Transverse colon (tissue), 4 donors: ENCODE data around the gene TRPC6. TPM values are rescaled to one million over a fixed set of nuclear protein-coding genes. Genes with fewer than 3 reads are reported as not detected.

Experiments used
- DNase-seq: peaks from one replicate; pipeline ENCODE4 v3.0.0-alpha.2; 2019
- H3K27ac ChIP-seq, 4 donors: fragments of 200-600 bp; sonication (generic); 2 replicates each; pipeline ENCODE4 v1.5.1; 2016 to 2018; ENCODE audit warnings: inconsistent platforms in 4 of 4
- H3K27me3 ChIP-seq: fragments of 200-600 bp; sonication (generic); 2 replicates; pipeline ENCODE4 v1.5.1; 2017; ENCODE audit warnings: inconsistent platforms
- H3K36me3 ChIP-seq, 4 donors: fragments of 200-600 bp; sonication (generic); 2 replicates each; pipeline ENCODE4 v1.5.1; 2017 to 2019; ENCODE audit warnings: inconsistent platforms in 4 of 4
- H3K4me1 ChIP-seq, 4 donors: fragments of 200-600 bp; sonication (generic); 2 replicates each; pipeline ENCODE4 v1.5.1; 2017 to 2020; ENCODE audit warnings: inconsistent platforms in 4 of 4
- H3K4me3 ChIP-seq, 4 donors: fragments of 200-600 bp; sonication (generic); 1 replicate in 1 of 4; 2 replicates in 3 of 4; pipeline versions ENCODE4 v1.5.1 to v1.6.1; 2017 to 2019; ENCODE audit warnings: inconsistent platforms in 4 of 4
- H3K9me3 ChIP-seq, 2 donors: fragments of 200-600 bp; sonication (generic); 2 replicates each; pipeline ENCODE4 v1.5.1; 2017 to 2019; ENCODE audit warnings: inconsistent platforms in 2 of 2
- CTCF ChIP-seq, 5 experiments: fragments of 200-600 bp in 3 of 5; fragments of 450-650 bp in 2 of 5; sonication (generic) in 3 of 5; IDR thresholded peaks; 1 replicate in 2 of 5; 2 replicates in 3 of 5; pipeline ENCODE4 v1.5.1; 2016 to 2017; ENCODE audit warnings: antibody characterized with exemption in 5 of 5, inconsistent platforms in 3 of 5, mild to moderate bottlenecking in 2 of 5, moderate library complexity in 1 of 5
- EP300 ChIP-seq: sonication (generic); formaldehyde crosslinking; IDR thresholded peaks from one replicate; pipeline ENCODE4 v1.6.1; 2017; ENCODE audit warnings: antibody characterized with exemption, low read depth
- POLR2A ChIP-seq: fragments of 450-650 bp; IDR thresholded peaks from one replicate; pipeline ENCODE4 v1.6.1; 2016; ENCODE audit warnings: antibody characterized with exemption, mild to moderate bottlenecking, moderate library complexity
- POLR2AphosphoS5 ChIP-seq, 3 donors: sonication (generic); formaldehyde crosslinking; IDR thresholded peaks; one replicate each; pipeline ENCODE4 v1.6.1; 2016; ENCODE audit warnings: antibody characterized with exemption in 3 of 3
- WGBS, 2 donors: methylation state at CpG; one replicate each; pipeline ENCODE4 v1.1.5; 2018; ENCODE audit warnings: low coverage in 1 of 2; 5-methylcytosine and 5-hydroxymethylcytosine counted together
- in situ Hi-C, 4 donors: fragments of 200-750 bp; cut with MboI; loops; one replicate each; pipeline versions ENCODE4 v1.15.0 to v1.15.1; 2017; ENCODE audit warnings: low sequenced_read_pairs in 3 of 4, low pct_ligation_motif_present in 1 of 4, low pct_unique_long_range_greater_than_20kb in 1 of 4
- intact Hi-C: fragments of 100-400 bp; cut with DNase I; formaldehyde crosslinking; loops from one replicate; pipeline ENCODE4 v1.15.1; 2023; ENCODE audit warnings: low total_unique reads
- total RNA-seq, 4 donors: library from RNA; depleted of rRNA; stranded (reverse); fragments of >200 nt; gene quantifications; one replicate each; pipeline ENCODE4 v1.1.0, GENCODE V29; 2016

The TRPC6 gene
- total RNA-seq, 4 donors from 2014 or later = 1.4 to 15.9 (median 3.1) TPM; not detected in 1

- in situ Hi-C loops = loop anchor here in 2 of 4 donors (25.0 kb wide), 2 partner anchors 388 to 563 kb away; no protein-coding TSS in a partner anchor
- Histone ChIP-seq H3K36me3 (no peaks in the 10 kb centered on the region), H3K27ac (no peak overlapping the region), H3K4me3 (no peak overlapping the region), H3K9me3 (no peaks in the 10 kb centered on the region), H3K4me1 (peaks cover 0 to 9% (median 4%) of the 10 kb centered on the region in 4 donors), H3K27me3 (no peaks in the 10 kb centered on the region)
- no peak for DNase-seq
- 83% methylated on average over 5 of the region's 5 CpGs; no CpG with 5 or more reads in 1 of the 2 donors for WGBS, 2 donors
- TF ChIP-seq POLR2AphosphoS5 (IDR thresholded peaks at IDR 0.05) (no peak), EP300 (no peak), CTCF (IDR thresholded peaks at IDR 0.05) (no peak), POLR2A (no peak)
- intact Hi-C loops = no loop called here
Observed at GRCh38 chr11:101448881-101449442, 134.8 kb downstream of the TRPC6 start.

- H3K4me3 ChIP-seq = no peak overlapping the region
- H3K36me3 ChIP-seq = no peaks in the 10 kb centered on the region
- intact Hi-C loops (no loop called here), in situ Hi-C loops (loop anchor here in 2 of 4 donors (25.0 kb wide), 2 partner anchors 391 to 566 kb away; no protein-coding TSS in a partner anchor)
- H3K27me3 ChIP-seq = no peaks in the 10 kb centered on the region
- H3K27ac ChIP-seq = no peak overlapping the region
- H3K4me1 ChIP-seq = peaks cover 0 to 9% (median 4%) of the 10 kb centered on the region in 4 donors
- DNase-seq = no peak
- no peaks in the 10 kb centered on the region for H3K9me3 ChIP-seq
- TF ChIP-seq POLR2A (no peak), CTCF (IDR thresholded peaks at IDR 0.05) (no peak), EP300 (no peak), POLR2AphosphoS5 (IDR thresholded peaks at IDR 0.05) (no peak)
Observed at GRCh38 chr11:101446726-101447125, 137.1 kb downstream of the TRPC6 start.

DNA sequence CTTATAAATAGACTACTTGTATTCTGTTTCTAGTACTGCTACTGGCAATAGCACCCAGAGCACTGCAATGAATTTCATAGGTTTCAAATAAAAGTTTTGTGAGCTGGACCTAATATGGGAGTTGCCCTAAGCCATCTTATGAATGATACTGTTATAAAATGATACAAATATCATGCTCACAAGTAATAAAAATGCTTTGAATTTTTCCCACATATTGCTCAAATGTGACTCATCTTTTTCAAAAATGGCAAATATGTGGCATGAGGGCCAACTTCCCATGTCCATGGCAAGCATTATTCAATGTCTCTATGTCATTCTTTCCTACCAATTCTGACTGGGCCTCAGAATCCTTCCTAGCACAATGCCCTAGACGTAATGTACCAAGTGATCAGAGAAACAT, 137.6 kb downstream of the TRPC6 start:
- no peak overlapping the region for H3K4me3 ChIP-seq
- H3K9me3 ChIP-seq = no peaks in the 10 kb centered on the region
- H3K27me3 ChIP-seq = no peaks in the 10 kb centered on the region
- intact Hi-C loops = no loop called here
- in situ Hi-C loops = loop anchor here in 2 of 4 donors (25.0 kb wide), 2 partner anchors 391 to 566 kb away; no protein-coding TSS in a partner anchor
- no peak for TF ChIP-seq EP300
- TF ChIP-seq POLR2AphosphoS5 (IDR thresholded peaks at IDR 0.05) = no peak
- TF ChIP-seq POLR2A = no peak
- TF ChIP-seq CTCF (IDR thresholded peaks at IDR 0.05) = no peak
- peaks cover 0 to 9% (median 4%) of the 10 kb centered on the region in 4 donors for H3K4me1 ChIP-seq
- no peaks in the 10 kb centered on the region for H3K36me3 ChIP-seq
- no peak for DNase-seq
- WGBS, 2 donors = 58 to 65% methylated on average over 1 of the region's 1 CpG
- no peak overlapping the region for H3K27ac ChIP-seq

- Histone ChIP-seq H3K4me3 (no peak overlapping the region), H3K27ac (no peak overlapping the region), H3K9me3 (no peaks in the 10 kb centered on the region), H3K4me1 (peaks cover 0 to 9% (median 4%) of the 10 kb centered on the region in 4 donors), H3K27me3 (no peaks in the 10 kb centered on the region), H3K36me3 (no peaks in the 10 kb centered on the region)
- intact Hi-C loops (no loop called here), in situ Hi-C loops (loop anchor here in 2 of 4 donors (25.0 kb wide), 2 partner anchors 392 to 567 kb away; no protein-coding TSS in a partner anchor)
- no peak for DNase-seq
- TF ChIP-seq POLR2A (no peak), POLR2AphosphoS5 (IDR thresholded peaks at IDR 0.05) (no peak), EP300 (no peak), CTCF (IDR thresholded peaks at IDR 0.05) (no peak)
Observed at GRCh38 chr11:101445761-101446160, 138.0 kb downstream of the TRPC6 start.
